GM23338 (cell line): Measurements from ENCODE around the gene AQP4.

Source experiments
- CTCF ChIP-seq, 2 experiments: fragments of 200-600 bp in 1 of 2; sonication (generic) in 1 of 2; conservative IDR thresholded peaks; 2 replicates each; pipeline versions ENCODE4 v1.5.1 to v1.6.1; 2016 to 2017; ENCODE audit warnings: antibody characterized with exemption in 2 of 2, low read depth in 2 of 2, mild to moderate bottlenecking in 2 of 2, moderate library complexity in 1 of 2
- EZH2phosphoT487 ChIP-seq: fragments of 200-600 bp; sonication (generic); IDR thresholded peaks from one replicate; pipeline ENCODE4 v1.8.1; 2018; ENCODE audit warnings: antibody characterized with exemption; ENCODE audit not compliant: unreplicated experiment

GRCh38 chr18:26826656-26827235, 38.8 kb downstream of the AQP4 start:
- TF ChIP-seq CTCF (conservative IDR thresholded peaks at IDR 0.05; ENCODE audit: low read depth in 2 of 2) (no peak), EZH2phosphoT487 (no peak)
